Testis (tissue), 2 donors: ENCODE results near the gene NMNAT1.

ENCODE experiments used
- POLR2A ChIP-seq: fragments of 450-650 bp; IDR thresholded peaks from one replicate; pipeline ENCODE4 v1.6.1; 2017; ENCODE audit warnings: antibody characterized with exemption, mild to moderate bottlenecking, moderate library complexity
- TF ChIP-seq, protein P1 (sequence below), 3 experiments: fragments of 450-650 bp in 2 of 3; fragments of 200-600 bp in 1 of 3; sonication (generic) in 1 of 3; IDR thresholded peaks; one replicate each; pipeline ENCODE4 v1.5.1; 2016 to 2019; ENCODE audit warnings: antibody characterized with exemption in 3 of 3, mild to moderate bottlenecking in 2 of 3, moderate library complexity in 1 of 3

DNA sequence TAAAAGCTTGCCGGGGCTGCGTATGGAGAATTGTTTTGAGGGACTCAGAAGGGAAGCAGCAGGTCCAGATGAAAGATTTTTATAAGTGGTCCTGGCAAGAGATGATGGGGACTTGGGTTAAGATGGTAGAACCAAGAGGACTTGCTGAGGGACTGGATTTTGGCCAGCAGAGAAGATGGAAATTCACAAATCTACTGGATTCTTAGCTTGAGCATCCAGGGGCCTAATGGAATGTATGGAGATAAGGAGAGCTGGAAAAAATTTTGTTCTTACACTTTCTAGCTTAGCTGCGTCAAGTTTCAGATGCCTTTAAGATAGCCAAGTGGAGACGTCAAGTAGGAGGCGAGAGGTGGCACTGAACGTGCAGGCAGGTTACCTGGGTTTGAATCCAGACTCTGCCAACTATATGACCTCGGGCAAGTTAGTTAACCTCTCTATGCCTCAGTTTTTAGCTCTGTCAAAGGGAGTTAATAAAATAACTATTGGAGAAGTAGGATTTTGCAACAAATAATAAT is 50.3 kb downstream of the NMNAT1 start:
- TF ChIP-seq, protein P1, sequence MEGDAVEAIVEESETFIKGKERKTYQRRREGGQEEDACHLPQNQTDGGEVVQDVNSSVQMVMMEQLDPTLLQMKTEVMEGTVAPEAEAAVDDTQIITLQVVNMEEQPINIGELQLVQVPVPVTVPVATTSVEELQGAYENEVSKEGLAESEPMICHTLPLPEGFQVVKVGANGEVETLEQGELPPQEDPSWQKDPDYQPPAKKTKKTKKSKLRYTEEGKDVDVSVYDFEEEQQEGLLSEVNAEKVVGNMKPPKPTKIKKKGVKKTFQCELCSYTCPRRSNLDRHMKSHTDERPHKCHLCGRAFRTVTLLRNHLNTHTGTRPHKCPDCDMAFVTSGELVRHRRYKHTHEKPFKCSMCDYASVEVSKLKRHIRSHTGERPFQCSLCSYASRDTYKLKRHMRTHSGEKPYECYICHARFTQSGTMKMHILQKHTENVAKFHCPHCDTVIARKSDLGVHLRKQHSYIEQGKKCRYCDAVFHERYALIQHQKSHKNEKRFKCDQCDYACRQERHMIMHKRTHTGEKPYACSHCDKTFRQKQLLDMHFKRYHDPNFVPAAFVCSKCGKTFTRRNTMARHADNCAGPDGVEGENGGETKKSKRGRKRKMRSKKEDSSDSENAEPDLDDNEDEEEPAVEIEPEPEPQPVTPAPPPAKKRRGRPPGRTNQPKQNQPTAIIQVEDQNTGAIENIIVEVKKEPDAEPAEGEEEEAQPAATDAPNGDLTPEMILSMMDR (IDR thresholded peaks at IDR 0.05): no peak
- no peak for TF ChIP-seq POLR2A
